Measurements from ENCODE around the gene GALNT7. TPM values are rescaled to one million over a fixed set of nuclear protein-coding genes. Genes with fewer than 3 reads are reported as not detected.
A peak's percentile ranks its signal among the peaks of the same experiment; 100 is the strongest.

GALNT7 gene
- polyA plus RNA-seq, 1 donor = 47.0 TPM

- WGBS (ENCODE audit: insufficient coverage, low lambda C conversion rate) = 71% methylated on average over 1 of the region's 2 CpGs
- DNase-seq = no peak
Measured at GRCh38 chr4:173365359-173365996, 196.9 kb downstream of the GALNT7 start.

GRCh38 chr4:173367285-173367684, 198.7 kb downstream of the GALNT7 start:
- H3K9me3 ChIP-seq (ENCODE audit: control insufficient read depth, low read depth, low read length) = no peaks in the 10 kb centered on the region
- no peak overlapping the region for H3K4me3 ChIP-seq (ENCODE audit: low read length)
- H3K36me3 ChIP-seq (ENCODE audit: control insufficient read depth, insufficient read depth, low read length) = no peaks in the 10 kb centered on the region
- no peaks in the 10 kb centered on the region for H3K27me3 ChIP-seq (ENCODE audit: control insufficient read depth, insufficient read depth, low read length)
- H3K27ac ChIP-seq (ENCODE audit: low read length) = no peak overlapping the region
- DNase-seq = no peak
- no peaks in the 10 kb centered on the region for H3K4me1 ChIP-seq (ENCODE audit: control insufficient read depth, insufficient read depth, low read length)

More at GRCh38 chr4:173365359-173365996, 196.9 kb downstream of the GALNT7 start:
- H3K27ac ChIP-seq (ENCODE audit: low read length) = no peak overlapping the region
- H3K4me3 ChIP-seq (ENCODE audit: low read length) = no peak overlapping the region
- no peaks in the 10 kb centered on the region for H3K27me3 ChIP-seq (ENCODE audit: control insufficient read depth, insufficient read depth, low read length)
- no peaks in the 10 kb centered on the region for H3K9me3 ChIP-seq (ENCODE audit: control insufficient read depth, low read depth, low read length)
- no peaks in the 10 kb centered on the region for H3K4me1 ChIP-seq (ENCODE audit: control insufficient read depth, insufficient read depth, low read length)
- no peaks in the 10 kb centered on the region for H3K36me3 ChIP-seq (ENCODE audit: control insufficient read depth, insufficient read depth, low read length)

- no peak overlapping the region for H3K4me3 ChIP-seq (ENCODE audit: low read length)
- 69% methylated on average over 3 of the region's 4 CpGs for WGBS (ENCODE audit: insufficient coverage, low lambda C conversion rate)
- no peak for DNase-seq
- no peaks in the 10 kb centered on the region for H3K27me3 ChIP-seq (ENCODE audit: control insufficient read depth, insufficient read depth, low read length)
- H3K27ac ChIP-seq (ENCODE audit: low read length) = no peak overlapping the region
- H3K36me3 ChIP-seq (ENCODE audit: control insufficient read depth, insufficient read depth, low read length) = no peaks in the 10 kb centered on the region
- H3K4me1 ChIP-seq (ENCODE audit: control insufficient read depth, insufficient read depth, low read length) = no peaks in the 10 kb centered on the region
- H3K9me3 ChIP-seq (ENCODE audit: control insufficient read depth, low read depth, low read length) = no peaks in the 10 kb centered on the region
Measured at GRCh38 chr4:173367946-173368345, 199.3 kb downstream of the GALNT7 start.

GRCh38 chr4:173370130-173370476, 201.5 kb downstream of the GALNT7 start:
- peak overlapping the region; percentile 65 for H3K4me3 ChIP-seq (ENCODE audit: low read length)
- DNase-seq = no peak
- peak overlapping the region; percentile 88 for H3K27ac ChIP-seq (ENCODE audit: low read length)
- no peaks in the 10 kb centered on the region for H3K36me3 ChIP-seq (ENCODE audit: control insufficient read depth, insufficient read depth, low read length)
- no peaks in the 10 kb centered on the region for H3K27me3 ChIP-seq (ENCODE audit: control insufficient read depth, insufficient read depth, low read length)
- no peaks in the 10 kb centered on the region for H3K9me3 ChIP-seq (ENCODE audit: control insufficient read depth, low read depth, low read length)
- no CpG with 5 or more reads among the region's 14 CpGs for WGBS (ENCODE audit: insufficient coverage, low lambda C conversion rate)
- H3K4me1 ChIP-seq (ENCODE audit: control insufficient read depth, insufficient read depth, low read length) = no peaks in the 10 kb centered on the region

GRCh38 chr4:173370477-173371291, 202.1 kb downstream of the GALNT7 start, which contains the start of gene SAP30:
Gene SAP30 (plus strand): TSS chr4:173370954. CDS start chr4:173371183, 229 bp downstream.
- WGBS (ENCODE audit: insufficient coverage, low lambda C conversion rate) = 0% methylated on average over 3 of the region's 72 CpGs
- Histone ChIP-seq H3K4me1 (ENCODE audit: control insufficient read depth, insufficient read depth, low read length) (no peaks in the 10 kb centered on the region), H3K36me3 (ENCODE audit: control insufficient read depth, insufficient read depth, low read length) (peaks cover 1% of the 10 kb centered on the region), H3K9me3 (ENCODE audit: control insufficient read depth, low read depth, low read length) (no peaks in the 10 kb centered on the region), H3K4me3 (ENCODE audit: low read length) (peak within 1 kb of the TSS; percentile 65), H3K27ac (ENCODE audit: low read length) (peak within 1 kb of the TSS; percentile 88), H3K27me3 (ENCODE audit: control insufficient read depth, insufficient read depth, low read length) (no peaks in the 10 kb centered on the region)
- peak; percentile 98 to 99 for DNase-seq

- DNase-seq = peak; percentile 46 to 79
- Histone ChIP-seq H3K36me3 (ENCODE audit: control insufficient read depth, insufficient read depth, low read length) (peaks cover 4% of the 10 kb centered on the region), H3K4me1 (ENCODE audit: control insufficient read depth, insufficient read depth, low read length) (no peaks in the 10 kb centered on the region), H3K9me3 (ENCODE audit: control insufficient read depth, low read depth, low read length) (no peaks in the 10 kb centered on the region), H3K27ac (ENCODE audit: low read length) (peak overlapping the region; percentile 76), H3K27me3 (ENCODE audit: control insufficient read depth, insufficient read depth, low read length) (no peaks in the 10 kb centered on the region), H3K4me3 (ENCODE audit: low read length) (peak overlapping the region; percentile 65)
- WGBS (ENCODE audit: insufficient coverage, low lambda C conversion rate) = no CpG with 5 or more reads among the region's 68 CpGs
Measured at GRCh38 chr4:173371292-173372192, 202.9 kb downstream of the GALNT7 start.

Other genes starting within 250 kb of the GALNT7 start
- 172 TPM for gene HMGB2, start 165.5 kb downstream of the GALNT7 start, polyA plus RNA-seq
- gene SAP30, start 202.1 kb downstream of the GALNT7 start, polyA plus RNA-seq = 9.5 TPM
- gene SCRG1, start 230.3 kb downstream of the GALNT7 start, polyA plus RNA-seq = 1.0 TPM

All from large intestine (tissue), 3 donors.